ENCODE measurements around the gene SPTBN1.
"Not testable (repeated sequence)": the region's sequence is repeated elsewhere in the genome, so short reads cannot be mapped to it uniquely, and the experiment has no call there.

Gene SPTBN1

GRCh38 chr2:54528311-54528955, 72.3 kb downstream of the SPTBN1 start:
- no peak for DNase-seq (ENCODE audit: low read depth in 2 of 2)

GRCh38 chr2:54529518-54529917, 73.4 kb downstream of the SPTBN1 start:
- not testable (repeated sequence) for DNase-seq (ENCODE audit: low read depth in 2 of 2)

DNA sequence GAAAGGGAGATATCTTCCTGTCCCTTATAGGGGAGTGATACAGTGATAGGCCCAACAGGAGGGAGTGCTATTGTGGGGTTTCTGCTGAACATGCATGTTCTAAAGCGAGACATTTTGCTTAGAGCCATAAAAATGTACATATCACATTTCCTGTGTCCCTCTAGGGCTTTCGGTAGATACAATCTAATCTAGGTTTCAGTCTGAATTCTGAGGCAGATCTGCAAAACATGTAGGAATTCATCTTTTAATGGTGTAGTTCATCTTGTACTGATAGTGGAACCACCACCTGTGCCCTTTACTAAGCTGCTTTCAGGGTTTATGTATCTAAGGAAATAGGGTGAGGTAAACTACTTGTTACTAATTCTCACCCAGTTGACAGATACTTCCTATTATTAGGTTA, 73.8 kb downstream of the SPTBN1 start:
- no peak for DNase-seq (ENCODE audit: low read depth in 2 of 2)

DNA sequence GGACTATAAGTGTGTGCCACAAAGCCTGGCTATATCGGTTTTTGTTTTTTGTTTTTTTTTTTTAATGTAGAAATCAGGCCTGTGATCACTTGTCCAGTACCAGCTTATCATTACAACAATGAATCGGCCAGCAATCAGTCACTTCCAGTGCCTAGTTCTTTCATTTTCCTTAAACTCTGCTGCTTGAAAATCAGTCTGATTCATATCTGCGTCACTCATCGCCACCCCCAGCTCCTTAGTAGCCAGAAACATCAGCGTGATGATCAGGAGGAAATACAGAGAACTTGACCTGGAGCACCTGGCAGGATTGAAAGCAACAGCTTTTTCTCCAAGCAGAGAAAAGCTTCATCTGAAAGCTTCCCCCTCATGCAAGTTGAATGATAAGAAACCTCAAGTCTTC, 75.4 kb downstream of the SPTBN1 start:
- DNase-seq (ENCODE audit: low read depth in 2 of 2) = no peak

DNA sequence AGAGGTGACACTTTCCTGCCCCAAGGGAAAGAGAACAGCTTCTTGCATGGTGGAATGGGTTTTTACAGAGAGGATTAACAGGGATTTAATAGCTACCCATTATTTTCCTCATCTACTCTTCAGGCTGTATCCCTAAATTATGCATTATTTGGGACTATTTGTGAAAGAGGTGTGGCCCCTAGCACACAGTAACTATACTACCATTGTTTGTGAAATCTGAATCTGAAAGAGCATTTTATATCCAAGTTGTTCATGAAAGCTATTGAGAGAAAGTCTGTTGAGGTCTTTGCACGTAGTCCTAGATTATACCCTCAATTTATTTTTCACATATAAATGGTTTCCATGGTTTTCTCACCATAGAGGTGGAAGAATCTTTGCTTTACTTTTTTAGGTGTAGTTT, 78.1 kb downstream of the SPTBN1 start:
- DNase-seq (ENCODE audit: low read depth in 2 of 2) = no peak

- DNase-seq (ENCODE audit: low read depth in 2 of 2) = no peak
Measured at GRCh38 chr2:54534625-54535024, 78.5 kb downstream of the SPTBN1 start.

DNA sequence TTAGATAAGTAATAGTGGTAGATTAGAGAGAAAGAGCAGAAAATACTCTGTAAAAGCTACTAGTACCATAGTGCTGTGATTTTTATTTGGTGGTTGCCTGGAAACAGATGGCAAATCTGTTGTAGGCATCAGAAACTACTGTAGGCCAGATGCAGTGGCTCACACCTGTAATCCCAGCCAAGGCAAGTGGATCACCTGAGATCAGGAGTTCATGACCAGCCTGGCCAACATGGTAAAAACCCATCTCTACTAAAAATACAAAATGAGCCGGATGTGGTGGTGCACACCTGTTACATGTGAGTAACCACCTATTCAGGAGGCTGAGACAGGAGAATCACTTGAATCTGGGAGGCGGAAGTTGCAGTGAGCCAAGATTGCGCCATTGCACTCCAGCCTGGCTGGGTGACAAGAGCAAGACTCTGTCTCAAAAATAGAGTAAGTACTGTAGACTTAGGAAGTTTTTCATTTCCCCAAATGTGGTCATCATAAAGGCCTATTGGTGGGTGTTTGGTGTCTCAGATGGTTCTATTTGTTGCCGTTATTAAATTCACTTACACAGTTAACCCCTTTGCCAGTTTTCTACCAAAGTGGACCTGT, 79.6 kb downstream of the SPTBN1 start:
- DNase-seq (ENCODE audit: low read depth in 2 of 2) = no peak

DNA sequence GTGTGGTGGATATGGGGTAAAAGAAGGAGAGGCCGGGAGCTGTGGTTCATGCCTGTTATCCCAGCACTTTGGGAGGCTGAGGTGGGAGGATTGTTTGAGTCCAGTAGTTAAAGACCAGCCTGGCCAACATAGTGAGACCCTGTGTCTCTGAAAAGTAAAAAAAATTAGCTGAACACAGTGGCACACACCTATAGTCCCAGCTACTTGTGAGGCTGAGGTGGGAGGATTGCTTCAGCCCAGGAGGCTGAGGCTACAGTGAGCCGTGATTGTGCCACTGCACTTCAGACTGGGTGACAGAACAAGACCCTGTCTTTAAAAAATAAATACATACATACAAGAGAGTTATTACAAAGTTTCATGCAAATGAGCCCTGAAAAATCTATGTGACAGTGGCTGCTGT, 80.6 kb downstream of the SPTBN1 start:
- DNase-seq (ENCODE audit: low read depth in 2 of 2) = no peak

- DNase-seq (ENCODE audit: low read depth in 2 of 2) = no peak
Measured at GRCh38 chr2:54538537-54538936, 82.4 kb downstream of the SPTBN1 start.

- no peak for DNase-seq (ENCODE audit: low read depth in 2 of 2)
Measured at GRCh38 chr2:54539683-54540082, 83.6 kb downstream of the SPTBN1 start.

GRCh38 chr2:54540194-54540593, 84.1 kb downstream of the SPTBN1 start:
- DNase-seq (ENCODE audit: low read depth in 2 of 2) = no peak

GRCh38 chr2:54541995-54542394, 85.9 kb downstream of the SPTBN1 start:
- DNase-seq (ENCODE audit: low read depth in 2 of 2) = no peak

- no peak for DNase-seq (ENCODE audit: low read depth in 2 of 2)
Measured at GRCh38 chr2:54543733-54544396, 87.7 kb downstream of the SPTBN1 start.

DNA sequence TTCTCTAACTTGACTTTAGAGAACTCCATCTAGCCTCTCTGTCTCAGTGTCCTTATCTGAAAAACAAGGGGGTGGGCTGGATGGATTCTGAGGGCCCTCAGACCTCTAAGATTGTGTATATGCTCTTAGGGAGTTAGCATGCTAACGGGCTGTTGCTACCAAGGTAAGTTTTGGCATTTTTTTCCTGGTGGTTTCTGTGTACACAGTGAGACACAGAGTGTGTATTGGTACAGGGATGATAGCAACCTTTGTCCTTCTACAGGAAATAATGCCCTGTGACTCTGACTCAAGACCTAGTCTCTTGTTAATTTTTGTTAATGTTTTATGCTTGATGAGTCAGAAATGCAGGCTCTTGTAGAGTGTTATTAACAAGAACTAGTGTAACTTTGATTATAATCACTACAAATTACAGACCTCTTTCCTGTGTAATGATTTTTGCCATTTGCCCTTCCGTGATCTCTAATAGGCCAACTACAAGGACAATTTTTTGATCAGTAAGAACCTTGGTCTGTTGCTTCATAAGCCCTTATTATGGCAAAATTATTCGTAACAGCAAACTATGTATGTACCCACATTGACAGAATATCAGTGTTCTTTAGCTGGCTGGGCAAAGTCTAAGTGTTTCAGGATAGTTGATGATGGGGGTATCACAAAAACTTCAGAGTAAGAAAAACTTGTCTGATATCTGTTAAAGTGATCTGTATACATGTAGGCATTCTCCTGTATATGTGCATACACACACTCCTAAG, 89.7 kb downstream of the SPTBN1 start:
- DNase-seq (ENCODE audit: low read depth in 2 of 2) = no peak

DNA sequence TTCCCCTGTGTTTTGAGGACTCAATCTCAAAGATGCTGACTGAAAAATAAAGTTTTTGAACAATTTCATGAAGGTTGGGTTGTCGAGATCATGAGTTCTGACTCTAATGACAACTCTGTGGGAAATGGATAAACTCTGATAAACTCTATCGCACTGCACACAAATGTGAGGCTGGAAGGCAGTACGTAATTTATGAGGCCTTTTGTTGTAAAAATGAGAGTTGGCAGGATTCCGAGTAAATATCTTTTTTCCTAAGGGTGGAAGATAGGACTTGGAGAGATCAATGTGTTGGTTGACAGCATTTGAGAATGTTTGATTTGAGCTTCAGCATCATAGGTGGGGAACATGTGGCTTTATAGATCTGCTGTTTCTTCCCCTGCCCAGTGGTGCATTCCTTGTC, 90.4 kb downstream of the SPTBN1 start:
- DNase-seq (ENCODE audit: low read depth in 2 of 2) = no peak

GRCh38 chr2:54546923-54547720, 91.0 kb downstream of the SPTBN1 start:
- DNase-seq (ENCODE audit: low read depth in 2 of 2) = no peak

- DNase-seq (ENCODE audit: low read depth in 2 of 2) = no peak
Measured at GRCh38 chr2:54549430-54549829, 93.3 kb downstream of the SPTBN1 start.

DNA sequence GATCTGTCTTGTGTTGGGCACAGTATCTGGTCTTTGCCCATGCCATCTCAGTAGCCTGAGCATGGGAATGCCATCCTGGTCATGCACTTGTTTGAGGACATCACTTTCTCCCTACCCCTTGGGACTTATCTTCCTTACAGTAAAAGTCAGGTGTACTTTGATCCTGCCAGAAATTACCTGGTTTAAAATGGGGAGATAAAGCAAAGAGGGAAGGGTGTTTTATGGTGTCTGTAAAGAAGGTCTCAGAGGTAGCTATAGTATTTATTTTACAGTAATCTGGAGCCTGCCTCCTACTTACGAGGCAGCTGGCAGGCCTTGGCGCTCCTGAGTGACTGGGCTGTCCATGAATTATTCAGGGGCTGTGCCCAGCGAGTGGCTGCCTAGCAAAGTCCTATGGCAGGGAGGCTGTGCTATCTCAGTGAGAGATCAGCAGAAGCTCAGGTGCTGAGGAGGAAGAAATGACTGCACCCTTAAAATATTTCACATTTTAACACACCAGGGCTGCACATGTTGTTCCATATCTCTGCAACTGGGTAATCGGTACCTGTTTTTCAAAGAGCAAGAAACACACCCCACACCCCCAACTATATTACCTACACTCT, 93.9 kb downstream of the SPTBN1 start:
- no peak for DNase-seq (ENCODE audit: low read depth in 2 of 2)

DNA sequence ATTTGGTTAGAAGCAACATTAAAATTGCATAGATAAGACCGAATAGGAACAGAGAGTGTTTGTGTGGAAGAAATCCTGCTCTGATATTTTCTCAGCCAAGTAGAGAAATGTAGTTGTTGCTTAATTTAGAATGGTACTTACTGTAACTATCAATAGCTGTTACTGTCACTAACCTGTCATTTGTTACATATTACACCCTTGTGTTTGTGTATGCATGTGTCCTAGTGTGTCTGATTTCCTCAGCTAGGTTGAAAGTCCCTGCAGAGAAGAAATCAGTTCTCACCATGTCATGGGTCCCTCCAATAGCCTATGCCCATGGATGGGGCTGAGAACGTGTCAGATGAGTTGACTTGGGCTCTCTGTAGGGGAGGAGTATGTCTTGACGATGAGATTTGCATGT, 94.4 kb downstream of the SPTBN1 start:
- no peak for DNase-seq (ENCODE audit: low read depth in 2 of 2)

DNA sequence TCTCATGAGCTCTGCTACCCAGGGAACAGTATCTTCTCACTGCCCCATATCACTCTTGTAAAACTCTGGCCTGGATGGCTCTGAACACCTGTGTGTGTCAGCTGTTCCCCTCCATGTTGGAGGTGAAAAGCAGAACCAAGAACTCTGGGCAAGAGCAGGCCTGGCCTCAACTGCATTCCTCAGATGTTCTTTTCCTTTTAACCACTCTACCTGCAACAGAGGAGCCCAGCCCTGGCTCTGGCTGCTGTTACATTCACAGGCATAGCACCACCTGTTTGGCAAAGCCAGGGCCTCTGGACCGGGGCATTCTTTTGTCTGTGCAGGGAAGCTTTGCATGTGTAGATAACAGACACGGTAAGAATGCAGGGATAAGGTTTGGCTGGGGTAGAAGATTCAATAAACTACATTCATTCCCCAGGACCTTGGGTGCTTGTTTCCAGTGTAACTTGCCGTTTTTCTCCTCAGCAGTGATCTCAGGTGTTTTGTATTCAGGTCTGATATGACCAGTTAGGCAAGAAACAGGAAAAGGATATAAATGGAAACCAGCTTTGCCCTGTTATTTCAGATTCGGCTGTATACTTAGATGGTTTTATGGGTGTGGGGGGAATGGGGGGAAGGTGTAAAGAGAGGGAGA, 95.1 kb downstream of the SPTBN1 start:
- no peak for DNase-seq (ENCODE audit: low read depth in 2 of 2)

- no peak for DNase-seq (ENCODE audit: low read depth in 2 of 2)
Measured at GRCh38 chr2:54553075-54553474, 96.9 kb downstream of the SPTBN1 start.
